ENCODE data around the gene GBP3.
"Not testable (repeated sequence)": the region's sequence is repeated elsewhere in the genome, so short reads cannot be mapped to it uniquely, and the experiment has no call there.

Gene GBP3

GRCh38 chr1:88976235-88976634 is 46.4 kb downstream of the GBP3 start:
- DNase-seq (ENCODE audit: low read depth), result no peak
- H3K4me3 ChIP-seq (ENCODE audit: control insufficient read depth, low read depth, low read length), result no peak overlapping the region
- TF ChIP-seq CTCF (conservative IDR thresholded peaks at IDR 0.05; ENCODE audit: control insufficient read depth, insufficient read depth, low read depth, low read length), result no peak

- DNase-seq (ENCODE audit: low read depth); H3K4me3 ChIP-seq (ENCODE audit: control insufficient read depth, low read depth, low read length): not testable (repeated sequence)
Measured at GRCh38 chr1:88974616-88975172, 48.0 kb downstream of the GBP3 start.

- peak; percentile 53 for TF ChIP-seq CTCF (conservative IDR thresholded peaks at IDR 0.05; ENCODE audit: control insufficient read depth, insufficient read depth, low read depth, low read length)
- DNase-seq (ENCODE audit: low read depth), result peak; percentile 66
- no peak overlapping the region for H3K4me3 ChIP-seq (ENCODE audit: control insufficient read depth, low read depth, low read length)
Measured at GRCh38 chr1:88973520-88974137, 49.0 kb downstream of the GBP3 start.

DNA sequence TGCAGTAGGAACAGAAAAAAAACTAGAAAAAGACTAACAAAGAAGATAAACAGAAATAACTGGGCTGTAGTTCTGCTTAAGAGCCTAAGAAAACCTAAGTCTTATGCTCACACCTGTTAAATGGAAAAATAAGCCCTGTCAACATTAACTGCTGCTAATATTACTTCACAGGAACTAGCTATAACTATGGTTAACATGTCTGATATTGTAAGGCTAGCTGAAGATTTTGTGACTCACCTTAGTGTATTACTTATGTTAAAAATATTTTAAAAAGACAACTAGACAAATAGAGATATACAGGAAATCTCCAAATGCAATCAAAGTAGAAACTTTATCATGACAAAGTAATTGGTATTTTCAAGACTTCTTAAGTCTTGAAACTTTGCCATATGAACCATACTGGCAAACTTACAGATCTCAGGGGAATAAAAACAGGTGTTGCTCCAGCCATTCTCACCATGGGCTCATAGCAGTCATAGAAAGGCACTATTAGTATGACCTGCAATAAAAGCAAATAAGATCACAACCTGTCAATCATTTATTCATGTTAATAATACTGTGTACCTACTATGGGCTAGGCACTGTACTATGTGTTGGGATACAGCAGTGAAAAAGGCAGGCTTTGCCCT is 60.9 kb downstream of the GBP3 start:
- DNase-seq (ENCODE audit: low read depth), result no peak
- no peak for TF ChIP-seq CTCF (conservative IDR thresholded peaks at IDR 0.05; ENCODE audit: control insufficient read depth, insufficient read depth, low read depth, low read length)
- no peak overlapping the region for H3K4me3 ChIP-seq (ENCODE audit: control insufficient read depth, low read depth, low read length)

GRCh38 chr1:88961081-88961480 is 61.6 kb downstream of the GBP3 start:
- TF ChIP-seq CTCF (conservative IDR thresholded peaks at IDR 0.05; ENCODE audit: control insufficient read depth, insufficient read depth, low read depth, low read length), result no peak
- no peak for DNase-seq (ENCODE audit: low read depth)
- no peak overlapping the region for H3K4me3 ChIP-seq (ENCODE audit: control insufficient read depth, low read depth, low read length)

Measured in fibroblast of mammary gland (primary cell).